ENCODE results near the gene CGREF1.

GRCh38 chr2:27136751-27137150, 17.8 kb upstream of the CGREF1 start:
- TF ChIP-seq CTCF (conservative IDR thresholded peaks at IDR 0.05; ENCODE audit: low read length) (no peak), EZH2phosphoT487 (IDR thresholded peaks at IDR 0.05; ENCODE audit: borderline replicate concordance, low read depth, low read length) (no peak)
